HG02943 (cell line): ENCODE data around the gene MAN2B2.
A peak's percentile ranks its signal among the peaks of the same experiment; 100 is the strongest.
"Not testable (repeated sequence)": the region's sequence is repeated elsewhere in the genome, so short reads cannot be mapped to it uniquely, and the experiment has no call there.

Experiments used
- ATAC-seq: cut with Tn5 transposase; IDR thresholded peaks from one replicate; pipeline ENCODE4 v1.9.1; 2021; ENCODE audit warnings: mild to moderate bottlenecking, low read depth, moderate library complexity; ENCODE audit not compliant: unreplicated experiment

Gene MAN2B2

GRCh38 chr4:6639137-6639680, 64.2 kb downstream of the MAN2B2 start:
- ATAC-seq = no peak

DNA sequence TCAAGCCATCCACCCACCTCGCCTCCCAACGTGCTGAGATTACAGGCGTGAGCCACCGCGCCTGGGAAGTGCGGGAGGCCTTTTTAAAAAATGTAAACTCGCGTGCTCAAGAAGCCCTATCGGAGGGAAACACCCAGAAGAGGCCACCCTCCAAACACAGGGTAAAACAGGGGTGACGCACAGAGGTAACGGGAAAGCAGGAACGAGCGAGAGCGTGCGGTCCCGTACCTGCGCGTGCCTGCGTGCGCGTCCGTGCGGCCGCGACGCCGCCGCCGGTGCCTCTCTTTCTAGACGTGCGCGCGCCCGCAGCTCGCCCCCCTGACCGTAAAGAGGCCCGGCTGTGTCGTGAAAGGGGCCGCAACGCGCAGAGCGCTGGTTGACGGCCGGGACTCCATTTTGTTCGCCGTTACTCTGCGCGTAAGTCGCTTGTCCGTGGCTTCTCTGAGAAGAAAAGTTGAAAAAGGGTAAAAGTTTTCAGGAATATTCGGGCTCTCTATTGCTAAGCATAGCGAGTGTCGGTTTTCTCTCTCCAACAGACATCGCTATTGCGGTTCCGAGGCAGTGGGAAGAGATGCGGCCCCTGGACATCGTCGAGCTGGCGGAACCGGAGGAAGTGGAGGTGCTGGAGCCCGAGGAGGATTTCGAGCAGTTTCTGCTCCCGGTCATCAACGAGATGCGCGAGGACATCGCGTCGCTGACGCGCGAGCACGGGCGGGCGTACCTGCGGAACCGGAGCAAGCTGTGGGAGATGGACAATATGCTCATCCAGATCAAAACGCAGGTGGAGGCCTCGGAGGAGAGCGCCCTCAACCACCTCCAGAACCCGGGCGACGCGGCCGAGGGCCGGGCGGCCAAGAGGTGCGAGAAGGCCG, 65.5 kb downstream of the MAN2B2 start, which contains the start of gene MRFAP1:
Gene MRFAP1, plus strand, starts transcription at position 394 of the 872 bp plus-strand sequence. Its CDS starts 178 bp downstream, at position 572.
- ATAC-seq = peak; percentile 78

GRCh38 chr4:6641164-6641970, 66.4 kb downstream of the MAN2B2 start:
- ATAC-seq = peak; percentile 23

DNA sequence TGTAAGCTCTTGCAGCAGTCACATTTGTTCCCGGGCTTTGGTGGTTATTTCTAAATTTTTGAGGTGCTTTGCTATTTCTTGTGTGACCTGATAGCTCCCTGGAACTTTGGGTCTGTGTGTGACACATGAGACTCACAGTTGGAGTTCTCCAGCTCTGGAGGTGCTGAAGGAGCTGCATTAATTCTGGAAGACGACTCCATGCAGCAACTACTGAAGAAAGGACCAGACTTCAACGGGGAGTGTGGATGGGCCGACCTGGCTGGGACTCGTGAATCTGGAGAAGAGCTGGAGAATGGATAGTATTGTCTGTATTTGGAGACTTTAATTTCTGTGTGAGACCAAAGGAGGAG, 67.0 kb downstream of the MAN2B2 start:
- ATAC-seq = no peak

GRCh38 chr4:6643141-6643847, 68.3 kb downstream of the MAN2B2 start:
- ATAC-seq = no peak

- ATAC-seq = no peak
Observed at GRCh38 chr4:6644792-6645530, 70.0 kb downstream of the MAN2B2 start.

- no peak for ATAC-seq
Observed at GRCh38 chr4:6647169-6647568, 72.2 kb downstream of the MAN2B2 start.

GRCh38 chr4:6647582-6648230, 72.7 kb downstream of the MAN2B2 start:
- no peak for ATAC-seq

- no peak for ATAC-seq
Observed at GRCh38 chr4:6649216-6649615, 74.2 kb downstream of the MAN2B2 start.

- ATAC-seq = not testable (repeated sequence)
Observed at GRCh38 chr4:6654211-6654610, 79.2 kb downstream of the MAN2B2 start.

GRCh38 chr4:6655291-6655690, 80.3 kb downstream of the MAN2B2 start:
- not testable (repeated sequence) for ATAC-seq

GRCh38 chr4:6655924-6656323, 80.9 kb downstream of the MAN2B2 start:
- ATAC-seq = no peak

DNA sequence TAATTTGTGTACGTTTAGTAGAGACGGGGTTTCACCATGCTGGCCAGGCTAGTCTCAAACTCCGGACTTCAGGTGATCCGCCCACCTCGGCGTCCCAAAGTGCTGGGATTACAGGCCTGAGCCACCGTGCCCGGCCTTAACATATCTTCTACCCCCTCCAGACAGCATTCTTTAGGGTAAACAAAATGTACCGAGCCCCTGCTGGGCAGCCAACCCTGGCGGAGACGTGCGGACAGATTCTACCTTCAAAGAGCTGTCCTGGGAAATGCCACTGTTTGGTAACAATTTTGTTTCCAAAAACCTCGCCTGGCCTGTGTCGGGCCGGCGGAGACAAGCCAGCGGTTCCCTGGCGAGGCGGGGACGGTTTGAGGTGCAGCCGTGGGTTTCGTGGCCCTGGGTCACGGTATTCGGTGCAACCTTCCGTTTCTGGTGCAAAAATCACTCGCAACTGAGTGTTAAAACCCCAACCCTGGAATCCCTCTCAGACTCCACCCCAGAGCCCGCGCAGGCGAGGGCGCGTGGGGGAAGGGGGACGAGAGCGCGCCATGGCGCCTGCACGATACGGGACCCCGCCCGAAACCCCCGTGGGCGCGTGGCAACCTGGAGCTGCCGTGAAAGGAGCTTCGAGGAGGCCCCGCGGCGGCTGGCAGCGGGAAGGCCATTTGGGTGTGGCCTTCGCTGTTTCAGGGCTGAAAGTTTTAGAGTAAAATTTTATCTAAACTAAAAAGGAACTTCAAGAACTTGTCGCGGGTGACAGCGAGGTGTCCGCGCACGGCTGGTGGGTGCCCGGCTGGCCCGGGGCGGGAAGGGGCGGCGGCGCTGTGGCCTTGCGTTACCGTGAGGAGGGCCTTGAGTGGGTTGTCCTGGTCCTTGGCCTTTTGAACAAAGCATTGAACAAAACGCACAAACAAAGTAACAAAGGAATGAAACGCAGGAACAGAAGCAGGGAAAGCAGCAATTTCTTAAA, 82.5 kb downstream of the MAN2B2 start:
- ATAC-seq = no peak

DNA sequence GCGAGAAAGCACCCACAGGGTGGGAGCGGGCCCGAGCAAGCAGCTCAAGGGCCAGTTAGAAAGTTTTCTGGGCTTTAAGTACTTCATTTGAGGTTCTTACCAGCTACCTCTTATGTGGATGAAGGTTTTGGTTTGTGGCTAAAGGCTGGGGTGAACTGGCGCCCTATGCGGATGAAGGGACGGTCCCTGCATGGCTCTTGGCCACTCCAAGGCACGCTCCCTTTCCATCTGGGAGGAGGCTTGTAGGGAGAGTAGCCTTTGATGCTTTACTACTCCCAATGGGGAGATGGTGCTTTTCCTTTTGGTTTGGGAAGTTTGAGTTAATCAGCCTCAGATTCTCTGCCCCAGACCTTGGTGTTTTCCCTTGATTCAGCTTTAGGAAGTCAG, 83.2 kb downstream of the MAN2B2 start:
- ATAC-seq = no peak

DNA sequence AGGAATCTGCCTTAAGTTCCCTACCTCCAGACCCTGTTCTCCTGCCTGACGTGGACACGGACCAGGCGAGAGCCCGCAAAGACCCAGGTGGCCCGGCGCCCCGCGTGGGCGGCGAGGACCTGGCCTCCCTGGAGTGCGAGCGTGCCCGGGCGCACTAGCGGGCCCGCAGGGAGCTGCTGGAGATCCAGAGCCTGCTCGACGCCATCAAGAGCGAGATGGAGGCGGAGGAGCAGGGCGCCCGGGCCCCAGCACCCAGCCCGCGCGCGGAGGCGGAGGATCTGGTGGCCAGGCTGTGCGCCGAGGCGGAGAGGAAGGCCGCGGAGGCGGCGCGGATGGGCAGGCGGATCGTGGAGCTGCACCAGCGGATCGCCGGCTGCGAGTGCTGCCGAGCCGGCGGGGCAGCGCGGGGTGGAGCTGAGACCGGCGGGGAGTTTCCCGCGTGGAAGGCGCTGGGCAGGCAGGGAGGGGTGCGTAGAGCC, 83.6 kb downstream of the MAN2B2 start:
- no peak for ATAC-seq

- ATAC-seq = no peak
Observed at GRCh38 chr4:6659897-6660296, 84.9 kb downstream of the MAN2B2 start.

- ATAC-seq = no peak
Observed at GRCh38 chr4:6660430-6660829, 85.4 kb downstream of the MAN2B2 start.

- no peak for ATAC-seq
Observed at GRCh38 chr4:6662591-6662990, 87.6 kb downstream of the MAN2B2 start.
